Stimulated activated CD8-positive, alpha-beta memory T cell treated with anti-CD3 and anti-CD28 coated beads, Interleukin-12 subunit alpha, Interleukin-12 subunit beta, amount 100 ng/mL, for 4 hours (primary cell): Measurements from ENCODE around the gene ADAMTS12.
"Not testable (repeated sequence)": the region's sequence is repeated elsewhere in the genome, so short reads cannot be mapped to it uniquely, and the experiment has no call there.

Experiments used
- DNase-seq: peaks from one replicate; pipeline ENCODE4 v3.0.0-alpha.2; 2020; ENCODE audit warnings: low read depth

Gene ADAMTS12

DNA sequence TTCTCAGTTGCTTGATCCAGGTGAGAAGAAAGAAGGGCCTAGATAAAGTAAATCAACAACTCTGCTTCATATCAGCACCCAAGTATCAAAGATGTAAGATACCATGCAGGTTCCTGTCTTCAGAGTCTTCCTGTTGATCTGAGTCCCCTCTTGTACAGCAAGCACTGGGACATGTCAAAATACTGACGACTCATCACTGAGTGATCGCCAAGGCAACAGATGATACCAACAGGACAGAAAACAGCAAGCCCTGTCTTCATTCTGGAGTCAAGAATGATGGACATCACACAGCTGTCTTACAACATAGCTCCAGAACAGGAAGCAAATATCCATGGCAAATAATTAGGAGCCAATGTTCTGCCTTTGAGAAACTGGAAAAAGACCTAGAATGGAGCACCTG, 367.3 kb downstream of the ADAMTS12 start:
- no peak for DNase-seq

DNA sequence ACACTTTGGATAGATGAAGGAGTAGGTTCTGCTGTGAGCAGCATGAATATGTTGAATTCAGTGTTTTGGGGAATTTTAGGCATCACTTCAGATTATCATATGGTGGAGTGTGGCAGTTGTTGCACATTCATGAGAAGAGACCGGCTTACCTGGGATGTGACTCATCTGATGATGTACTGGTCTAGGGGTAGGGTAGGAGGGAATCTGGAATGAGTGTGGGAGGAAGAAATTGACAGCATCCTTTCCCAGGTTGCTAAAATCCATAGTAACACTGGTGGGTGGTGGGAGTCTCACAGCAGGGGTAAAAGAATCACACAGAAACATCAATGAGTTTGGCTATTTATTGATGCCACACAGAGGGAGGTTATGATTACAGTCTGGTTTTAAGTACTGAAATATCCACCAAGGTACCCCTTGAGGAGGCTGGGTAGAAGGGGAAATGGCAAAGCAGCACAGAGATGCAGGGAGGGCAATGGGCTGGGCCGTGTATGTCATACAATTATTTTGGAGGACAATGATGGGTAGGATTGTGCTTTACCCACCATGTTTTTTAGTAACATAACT, 368.5 kb downstream of the ADAMTS12 start:
- DNase-seq = no peak

DNA sequence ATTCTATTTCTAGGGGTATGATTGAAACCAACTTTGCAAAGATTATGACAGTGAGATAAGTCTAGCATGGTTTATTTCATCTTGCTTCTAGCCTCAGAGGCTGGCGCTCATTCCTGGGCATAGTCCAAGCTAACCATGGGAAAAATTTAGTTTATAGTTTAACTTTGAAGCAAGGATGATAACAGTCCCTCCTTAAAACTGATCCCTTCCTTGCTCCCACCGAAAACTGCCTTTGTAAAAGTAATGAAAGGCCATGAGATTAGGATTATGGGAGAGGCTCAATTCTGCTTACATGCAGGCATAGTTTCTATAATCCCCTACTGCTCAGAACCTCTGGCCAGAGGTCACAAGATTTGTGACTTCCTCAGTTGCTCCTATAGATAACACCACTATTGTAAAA, 375.4 kb downstream of the ADAMTS12 start:
- DNase-seq = no peak

DNA sequence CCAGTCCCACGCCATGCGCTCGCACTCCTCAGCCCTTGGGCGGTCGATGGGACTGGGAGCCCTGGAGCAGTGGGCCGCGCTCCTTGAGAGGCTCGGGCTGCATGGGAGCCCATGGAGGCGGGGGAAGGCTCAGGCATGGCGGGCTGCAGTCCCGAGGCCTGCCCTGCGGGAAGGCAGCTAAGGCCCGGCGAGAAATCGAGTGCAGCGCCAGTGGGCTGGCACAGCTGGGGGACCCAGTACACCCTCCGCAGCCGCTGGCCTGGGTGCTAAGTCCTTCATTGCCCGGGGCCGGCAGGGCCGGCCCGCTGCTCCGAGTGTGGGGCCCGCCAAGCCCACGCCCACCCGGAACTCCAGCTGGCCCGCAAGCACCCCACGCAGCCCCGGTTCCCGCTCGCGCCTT, 376.4 kb downstream of the ADAMTS12 start:
- not testable (repeated sequence) for DNase-seq

DNA sequence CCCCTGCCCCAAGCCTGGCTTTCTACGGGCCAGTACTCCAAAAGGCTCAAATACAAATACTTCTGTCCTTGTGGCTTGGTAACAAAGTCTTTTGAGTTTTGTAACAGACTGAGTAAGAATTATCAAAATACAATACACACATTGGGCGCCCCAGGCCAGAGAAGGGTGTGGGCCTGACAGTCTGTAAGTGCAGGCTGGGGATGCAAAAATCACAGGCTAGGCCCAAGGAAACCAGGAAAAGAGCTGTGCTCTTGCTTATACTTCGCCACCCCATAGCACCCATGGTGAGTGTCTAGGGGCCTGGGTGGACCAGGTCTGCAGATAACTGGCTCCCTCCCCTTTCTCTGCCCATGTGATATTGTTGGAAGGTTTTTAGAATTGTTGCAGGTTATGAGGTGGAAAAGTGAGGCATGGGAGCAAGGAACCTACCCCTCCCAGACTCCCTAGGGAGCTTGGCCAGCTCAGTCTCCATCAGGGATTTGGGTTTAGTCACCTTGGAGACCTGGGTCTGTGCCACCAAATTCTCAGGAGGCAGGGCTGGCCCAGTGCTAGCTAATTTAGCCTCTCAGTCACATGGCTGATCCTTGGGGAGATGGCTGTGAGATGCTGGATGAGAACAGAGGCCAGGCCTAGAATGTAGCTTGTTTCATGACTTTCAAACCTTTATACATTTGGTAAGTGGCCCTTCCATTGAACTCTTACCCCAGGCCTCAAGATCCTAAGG, 378.2 kb downstream of the ADAMTS12 start:
- no peak for DNase-seq

DNA sequence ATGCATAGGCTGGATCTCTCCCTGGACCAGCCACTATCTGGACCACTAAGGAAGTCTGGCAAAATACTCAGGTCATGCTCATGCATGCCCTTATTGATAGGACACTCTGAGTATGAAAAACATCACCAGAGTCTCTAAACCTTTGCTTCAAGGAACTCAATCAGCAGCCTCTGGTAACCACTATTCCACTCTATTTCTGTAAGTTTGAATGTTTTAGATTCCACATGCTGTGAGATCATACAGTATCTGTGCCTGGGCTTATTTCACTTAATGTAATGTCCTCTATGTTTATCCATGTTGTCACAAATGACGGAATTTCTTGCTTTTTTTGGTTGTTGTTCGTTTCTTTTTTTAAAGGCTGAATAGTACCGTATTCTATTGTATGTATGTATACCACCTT, 382.8 kb downstream of the ADAMTS12 start:
- no peak for DNase-seq

DNA sequence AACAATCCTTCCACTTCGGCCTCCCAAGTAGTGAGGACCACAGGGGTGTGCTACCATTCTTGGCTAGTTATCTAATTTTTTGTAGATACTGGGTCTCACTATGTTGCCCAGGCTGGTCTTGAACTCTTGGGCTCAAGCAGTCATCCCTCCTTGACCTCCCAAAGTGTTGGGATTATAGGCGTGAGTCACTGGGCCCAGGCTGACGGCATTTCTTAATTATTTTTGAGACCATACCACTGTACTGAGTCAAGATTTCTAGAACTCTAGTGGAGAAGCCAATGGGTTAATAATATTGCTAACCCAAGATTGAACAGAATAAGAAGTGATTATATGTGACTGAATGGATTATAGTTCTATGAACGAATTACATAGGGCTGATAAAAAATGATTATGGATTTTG, 384.4 kb downstream of the ADAMTS12 start:
- DNase-seq = no peak

DNA sequence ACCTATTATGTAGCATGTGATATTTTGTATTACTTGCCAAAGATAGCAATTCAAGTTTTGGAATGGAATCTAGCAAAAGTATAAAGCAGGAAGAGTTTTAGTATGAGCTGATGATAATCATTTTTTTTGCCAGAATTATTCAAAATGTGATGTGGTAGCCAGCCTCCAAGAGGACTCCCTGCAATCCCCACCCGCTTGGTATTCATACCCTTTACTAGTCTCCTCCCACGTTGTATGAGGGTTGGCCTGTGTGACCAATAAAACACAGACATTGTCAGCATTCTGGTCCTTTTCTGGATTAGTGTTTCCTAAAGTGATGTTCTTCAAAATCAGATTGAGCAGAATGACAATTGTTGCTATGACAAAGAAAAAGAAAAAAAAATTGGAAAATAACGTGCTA, 387.2 kb downstream of the ADAMTS12 start:
- DNase-seq = no peak

DNA sequence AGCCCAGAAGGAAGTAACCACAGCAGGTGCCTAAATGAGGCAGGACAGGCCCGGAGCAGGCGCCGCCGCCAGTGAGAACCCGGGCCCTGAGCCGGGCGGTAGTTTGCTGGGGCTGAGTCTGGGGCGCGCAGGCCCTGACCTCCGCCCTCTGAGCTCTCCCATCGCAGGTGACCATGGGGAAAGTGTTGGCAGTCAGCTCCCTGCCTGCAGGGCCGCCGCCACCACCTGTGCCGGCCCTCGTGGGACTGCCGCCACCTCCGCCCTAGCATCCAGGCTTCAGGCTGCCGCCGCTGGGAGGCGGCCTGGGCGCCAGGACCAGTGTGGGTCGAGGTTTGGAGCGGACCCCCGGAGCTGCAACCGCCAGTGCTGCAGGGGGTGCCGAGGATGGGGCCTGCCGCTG, 389.9 kb downstream of the ADAMTS12 start:
- no peak for DNase-seq

DNA sequence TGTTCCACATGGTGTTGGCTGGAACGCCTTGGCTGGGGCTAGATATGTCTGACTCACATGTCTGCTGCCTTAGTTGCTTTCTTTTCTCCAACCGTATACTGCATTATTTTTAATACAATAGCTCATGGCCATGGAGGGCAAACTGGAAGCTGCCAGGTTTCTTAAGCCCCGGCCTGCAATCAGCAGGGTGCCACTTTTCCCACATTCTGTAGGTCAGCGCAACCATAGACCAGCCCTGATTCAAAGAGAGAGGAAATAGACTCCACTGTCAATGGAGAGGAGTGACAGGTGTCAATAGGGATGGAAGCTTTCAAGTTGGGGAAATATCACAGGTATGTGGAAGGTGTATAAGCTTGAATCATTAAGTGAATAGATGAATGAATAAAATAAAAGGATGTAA, 390.5 kb downstream of the ADAMTS12 start:
- no peak for DNase-seq

DNA sequence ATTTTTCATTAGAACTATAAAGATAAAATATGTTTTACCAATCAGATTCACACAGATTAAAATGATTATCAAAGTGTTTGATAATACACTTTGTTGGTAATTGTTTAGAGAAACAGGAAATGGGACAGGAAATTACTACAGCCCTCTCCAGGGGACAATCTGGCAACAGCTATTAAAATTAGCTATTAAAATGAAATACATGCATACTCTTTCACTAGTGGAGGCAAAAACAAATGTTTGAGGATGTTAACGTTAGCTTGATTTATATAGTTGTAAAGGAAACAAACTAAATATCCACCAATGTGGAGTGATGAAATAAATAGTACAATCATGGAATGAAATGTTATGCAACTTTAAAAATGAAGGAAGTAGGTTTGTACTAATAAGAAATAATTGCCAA, 397.3 kb downstream of the ADAMTS12 start:
- DNase-seq = no peak

DNA sequence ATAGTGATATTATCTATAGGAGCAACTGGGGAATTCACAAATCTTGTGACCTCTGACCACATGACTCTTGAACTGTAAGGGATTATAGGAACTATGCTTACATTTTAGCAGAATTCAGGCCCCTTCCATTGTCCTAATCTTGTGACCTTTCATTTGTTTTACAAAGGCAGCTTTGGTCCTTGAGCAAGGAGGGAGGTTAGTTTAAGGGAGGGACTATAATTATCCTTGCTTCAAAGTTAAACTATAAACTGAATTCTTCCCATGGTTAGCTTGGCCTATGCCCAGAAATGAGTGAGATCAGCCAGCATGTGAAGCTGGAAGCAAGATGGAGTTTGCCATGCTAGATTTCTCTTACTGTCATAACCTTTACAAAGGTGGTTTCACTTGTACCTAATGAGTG, 399.8 kb downstream of the ADAMTS12 start:
- DNase-seq = no peak

DNA sequence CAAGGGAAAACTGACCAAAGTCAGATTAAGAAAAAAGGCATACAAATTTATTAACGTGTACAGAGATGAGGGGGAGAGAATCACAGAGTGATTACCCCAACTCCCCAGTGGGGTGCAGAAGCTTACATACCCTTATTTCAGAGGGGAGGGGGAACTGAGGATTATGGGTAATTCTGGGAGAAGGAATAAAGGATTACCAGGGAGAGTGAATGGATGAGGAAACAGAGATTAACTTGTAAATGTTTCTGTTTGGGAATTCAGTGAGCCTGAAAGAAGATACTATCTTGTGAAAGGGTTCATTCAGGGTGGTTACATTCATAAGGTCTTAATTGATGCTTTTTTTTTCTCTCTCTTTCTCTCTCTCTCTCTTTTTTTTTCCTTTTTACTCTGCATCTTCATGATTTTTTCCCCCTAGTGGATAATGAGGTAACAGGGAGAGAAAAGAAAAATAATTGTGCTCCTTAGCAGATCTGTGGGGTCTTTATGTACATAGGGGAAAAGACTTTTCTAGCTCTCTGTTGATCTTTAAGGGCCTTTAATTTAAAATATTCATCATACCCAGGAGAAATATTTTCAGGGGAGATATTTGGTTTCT, 401.6 kb downstream of the ADAMTS12 start:
- no peak for DNase-seq

DNA sequence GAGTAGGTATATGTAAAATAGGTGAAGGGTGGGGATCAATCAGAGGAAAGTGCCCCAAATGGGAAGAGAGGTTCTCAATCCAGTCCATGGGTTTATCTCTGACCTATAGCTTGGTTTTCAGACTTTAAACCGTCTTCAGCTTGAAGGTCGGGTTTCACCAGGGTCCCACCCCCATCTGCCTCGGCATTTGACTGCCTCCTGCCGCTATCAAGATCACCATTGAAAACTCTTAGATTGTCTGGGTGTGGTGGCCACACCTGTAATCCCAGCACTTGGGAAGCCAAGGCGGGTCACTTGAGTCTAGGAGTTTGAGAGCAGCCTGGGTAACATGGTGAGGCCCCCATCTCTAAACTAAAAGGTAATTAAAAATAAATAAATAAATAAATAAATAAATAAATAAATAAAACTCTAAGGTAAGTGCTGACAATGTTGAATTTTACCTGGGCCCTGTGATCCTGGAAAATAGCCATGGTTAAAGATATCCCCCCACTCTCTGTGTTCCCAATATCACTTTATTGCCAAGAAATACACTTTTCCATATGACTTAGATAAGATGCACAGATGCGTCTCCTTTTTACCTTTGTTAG, 402.2 kb downstream of the ADAMTS12 start:
- DNase-seq = no peak

DNA sequence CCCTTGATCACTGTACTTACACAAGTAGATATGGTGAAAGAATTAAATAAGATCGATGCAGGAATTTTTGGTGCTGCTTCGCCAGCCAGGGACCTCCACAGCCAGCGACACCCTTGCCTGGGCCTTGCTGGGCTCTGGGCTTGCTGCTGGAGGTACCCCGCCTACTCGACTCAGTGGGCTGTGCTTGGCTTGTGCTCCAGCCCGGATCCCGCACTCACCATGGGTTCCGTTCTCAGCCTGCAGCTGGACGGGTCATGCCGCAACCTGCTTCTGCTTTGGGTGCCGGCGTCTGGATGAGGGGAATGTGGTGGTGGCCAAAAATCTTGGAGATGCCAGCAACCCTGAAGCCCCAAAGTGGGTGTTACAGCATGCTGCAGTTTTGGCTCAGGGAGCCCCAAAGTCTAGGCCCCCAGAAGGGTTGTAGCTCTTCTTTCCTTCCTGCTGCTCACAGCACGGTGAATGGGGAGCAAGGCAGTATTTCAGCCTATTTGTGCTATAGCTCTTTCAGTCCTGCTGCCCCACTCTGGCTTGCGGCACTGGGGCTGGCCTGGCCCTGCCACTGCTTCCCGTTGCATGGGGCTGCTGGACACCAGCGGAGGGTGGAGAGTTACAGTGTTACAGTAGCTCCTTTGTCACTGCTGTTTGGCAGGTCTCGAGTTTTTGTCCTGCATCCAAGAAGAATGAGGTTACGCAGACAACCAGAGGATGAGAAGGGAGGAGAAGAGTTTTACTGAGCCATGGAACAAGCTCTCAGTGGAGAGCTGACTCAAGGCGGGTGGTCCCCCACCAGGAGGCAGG, 403.0 kb downstream of the ADAMTS12 start:
- DNase-seq = no peak

DNA sequence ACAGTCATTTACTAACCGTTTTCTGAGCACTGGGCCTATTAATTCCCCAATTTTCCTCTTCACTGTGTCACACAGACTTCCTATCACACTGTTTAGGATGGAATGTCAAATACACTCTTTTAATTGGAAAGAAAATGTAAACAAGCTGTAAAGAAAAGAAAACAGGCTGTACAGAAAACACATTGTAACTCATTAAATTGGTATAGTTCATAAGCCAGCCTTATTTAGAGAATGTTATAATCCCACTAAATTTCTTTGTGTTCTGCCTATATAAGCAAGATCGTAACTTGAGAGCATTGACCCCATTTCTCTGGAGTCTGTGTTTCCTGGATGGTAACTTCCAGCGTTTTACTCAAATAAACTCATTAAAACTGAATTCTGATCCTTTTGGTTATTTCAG, 404.6 kb downstream of the ADAMTS12 start:
- DNase-seq = no peak

DNA sequence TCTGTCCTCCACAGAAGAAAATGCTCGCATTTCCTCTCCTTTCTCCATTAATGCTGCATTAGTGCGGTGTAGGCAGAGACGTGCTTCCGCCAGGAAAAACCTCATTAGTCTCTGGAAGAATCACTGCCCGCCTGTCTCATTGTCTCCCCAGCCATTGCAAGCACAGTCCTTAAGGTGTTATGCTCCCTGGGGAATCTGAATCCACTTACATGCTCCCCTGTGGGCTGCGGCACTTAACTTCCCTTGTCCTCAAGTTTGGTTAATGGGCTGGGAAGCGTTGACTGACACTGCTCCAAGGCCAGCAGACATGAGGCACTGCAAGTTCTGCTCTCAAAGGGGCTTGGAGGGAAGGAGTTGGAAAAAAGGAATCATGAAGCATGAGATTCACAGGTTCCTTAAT, 409.5 kb downstream of the ADAMTS12 start:
- DNase-seq = no peak

DNA sequence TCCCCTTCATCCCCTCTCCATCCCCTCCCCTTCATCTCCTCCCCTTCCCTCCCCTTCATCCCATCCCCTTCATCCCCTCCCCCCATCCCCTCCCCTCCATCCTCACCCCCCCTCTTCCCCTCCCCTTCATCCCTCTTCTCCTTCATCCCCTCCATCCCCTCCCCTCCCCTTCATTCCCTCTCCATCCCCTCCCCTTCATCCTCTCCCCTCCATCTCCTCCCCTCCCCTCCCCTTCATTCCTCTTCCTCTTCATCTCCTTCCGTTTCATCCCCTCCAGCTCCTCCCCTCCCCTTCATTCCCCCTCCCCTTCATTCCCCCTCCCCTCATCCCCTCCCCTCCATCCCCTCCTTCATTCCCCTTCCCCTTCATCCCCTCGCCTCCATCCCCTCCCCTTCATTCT, 410.9 kb downstream of the ADAMTS12 start:
- DNase-seq = no peak

DNA sequence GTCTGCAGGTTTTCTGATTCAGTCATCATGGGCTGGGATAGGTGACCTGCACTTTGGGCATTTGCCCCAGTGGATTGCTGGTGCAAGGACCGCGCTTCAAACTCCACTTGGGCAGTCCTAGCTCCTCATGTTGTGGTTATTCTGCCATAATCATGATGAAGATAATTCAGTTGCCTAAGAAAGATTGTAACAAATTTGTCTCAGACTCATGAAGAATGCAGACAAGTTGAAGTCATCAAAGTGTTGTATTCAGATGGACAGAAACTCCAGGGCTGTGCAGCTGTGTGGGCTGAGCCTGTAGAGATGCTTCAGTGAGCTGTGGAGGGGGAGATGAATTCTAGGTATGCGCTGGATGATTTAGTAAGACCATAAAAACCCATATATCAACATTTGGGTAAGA, 412.5 kb downstream of the ADAMTS12 start:
- no peak for DNase-seq

DNA sequence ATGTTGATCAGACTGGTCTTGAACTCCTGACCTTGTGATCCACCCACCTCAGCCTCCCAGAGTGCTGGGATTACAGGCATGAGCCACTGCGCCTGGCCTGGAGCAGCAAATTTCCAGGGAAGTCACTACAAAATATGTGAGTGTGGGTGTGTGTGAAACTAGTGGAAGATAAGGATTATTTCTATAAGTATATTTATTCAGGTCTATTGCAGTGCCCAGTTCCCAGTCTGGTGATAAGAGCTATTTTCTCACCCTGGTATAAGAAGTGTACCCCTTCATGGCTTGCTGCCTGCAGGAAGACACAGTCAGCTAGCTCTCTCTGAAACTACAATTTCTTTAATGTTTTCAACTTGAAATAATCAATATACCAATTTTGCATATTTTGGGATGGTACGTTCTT, 414.0 kb downstream of the ADAMTS12 start:
- no peak for DNase-seq

DNA sequence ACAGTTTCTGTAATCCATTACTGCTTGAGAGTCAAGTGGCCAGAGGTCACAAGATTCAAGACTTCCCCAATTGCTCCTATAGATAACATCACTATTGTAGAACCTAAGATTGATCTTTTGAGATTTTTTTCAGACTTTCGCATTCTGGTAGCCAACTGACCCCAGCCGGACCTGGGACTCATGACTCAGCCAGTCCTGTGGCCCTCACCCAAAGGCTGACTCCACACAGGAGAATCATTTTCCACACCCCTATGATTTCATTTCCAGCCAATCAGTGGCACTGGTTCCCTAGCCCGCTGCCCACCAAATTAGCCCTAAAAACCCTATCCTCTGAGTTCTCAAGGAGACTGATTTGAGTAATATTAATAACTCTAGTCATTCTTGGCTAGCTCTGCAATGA, 414.8 kb downstream of the ADAMTS12 start:
- no peak for DNase-seq

DNA sequence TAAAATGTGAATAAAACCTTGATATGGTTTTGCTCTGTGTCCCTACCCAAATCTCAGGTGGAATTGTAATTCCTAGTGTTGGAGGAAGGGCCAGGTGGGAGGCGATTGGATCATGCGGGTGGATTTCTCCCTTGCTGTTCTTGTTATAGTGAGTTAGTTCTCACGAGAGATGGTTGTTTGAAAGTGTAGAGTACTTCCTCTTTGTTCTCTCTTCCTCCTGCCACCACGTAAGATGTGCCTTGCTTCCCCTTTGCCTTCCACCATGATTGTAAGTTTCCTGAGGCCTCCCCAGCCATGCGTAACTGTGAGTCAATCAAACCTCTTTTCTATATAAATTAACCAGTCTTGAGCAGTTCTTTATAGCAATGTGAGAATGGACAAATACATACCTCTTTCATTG, 416.1 kb downstream of the ADAMTS12 start:
- DNase-seq = no peak
